Keratinocyte (primary cell): ENCODE measurements around the gene TRIP12. TPM values are rescaled to one million over a fixed set of nuclear protein-coding genes. Genes with fewer than 3 reads are reported as not detected.

ENCODE experiments used
- DNase-seq: peaks from one replicate; pipeline ENCODE4 v3.0.0-alpha.2; 2011; ENCODE audit warnings: low read depth, missing footprints, low spot score
- FAIRE-seq: peaks from 2 replicates; lab custom pipeline; 2011; peaks lifted over from hg19 to GRCh38; lab: Jason Lieb, UNC
- H2AFZ ChIP-seq: 2 replicates; pipeline ENCODE4 v1.6.0; 2012; ENCODE audit warnings: low read length, control low read depth, inconsistent platforms; ENCODE audit not compliant: control insufficient read depth
- H3K27ac ChIP-seq: 2 replicates; pipeline ENCODE4 v1.5.1; 2011; ENCODE audit warnings: low read length; ENCODE audit not compliant: control insufficient read depth, insufficient read depth
- H3K27me3 ChIP-seq: 3 replicates; pipeline ENCODE4 v1.6.0; 2011; ENCODE audit warnings: low read length; ENCODE audit not compliant: control insufficient read depth, insufficient read depth; ENCODE audit errors: extremely low read depth
- H3K36me3 ChIP-seq, 2 experiments: 2 replicates in 1 of 2; 3 replicates in 1 of 2; pipeline ENCODE4 v1.5.1; 2011; ENCODE audit warnings: low read length in 2 of 2, mild to moderate bottlenecking in 1 of 2; ENCODE audit not compliant: control insufficient read depth in 2 of 2, insufficient read depth in 2 of 2; ENCODE audit errors: extremely low read depth in 1 of 2
- H3K4me1 ChIP-seq: 3 replicates; pipeline ENCODE4 v1.5.1; 2011; ENCODE audit warnings: low read length; ENCODE audit not compliant: control insufficient read depth, insufficient read depth; ENCODE audit errors: extremely low read depth
- H3K4me2 ChIP-seq: 3 replicates; pipeline ENCODE4 v1.6.0; 2011; ENCODE audit warnings: low read depth, low read length; ENCODE audit not compliant: control insufficient read depth, insufficient read depth; ENCODE audit errors: extremely low read depth
- H3K4me3 ChIP-seq, 3 experiments: fragments of 200-600 bp in 1 of 3; sonication (generic) in 1 of 3; 2 replicates in 2 of 3; 3 replicates in 1 of 3; pipeline ENCODE4 v1.5.1; 2011 to 2016; ENCODE audit warnings: low read length in 3 of 3, mild to moderate bottlenecking in 3 of 3, control low read depth in 2 of 3, inconsistent platforms in 1 of 3, low read depth in 1 of 3, mixed read lengths in 1 of 3, mixed run types in 1 of 3, moderate library complexity in 1 of 3; ENCODE audit not compliant: control insufficient read depth in 2 of 3, insufficient read depth in 2 of 3; ENCODE audit errors: extremely low read depth in 1 of 3
- H3K79me2 ChIP-seq: 2 replicates; pipeline ENCODE4 v1.6.0; 2012; ENCODE audit warnings: low read length; ENCODE audit not compliant: control insufficient read depth, insufficient read depth
- H3K9ac ChIP-seq: 3 replicates; pipeline ENCODE4 v1.6.0; 2011; ENCODE audit warnings: low read length; ENCODE audit not compliant: control insufficient read depth, insufficient read depth; ENCODE audit errors: extremely low read depth
- H3K9me1 ChIP-seq: 3 replicates; pipeline ENCODE4 v1.6.0; 2011; ENCODE audit warnings: low read length; ENCODE audit not compliant: control insufficient read depth, insufficient read depth; ENCODE audit errors: extremely low read depth
- H3K9me3 ChIP-seq: 2 replicates; pipeline ENCODE4 v1.5.1; 2012; ENCODE audit warnings: low read depth, low read length; ENCODE audit not compliant: control insufficient read depth
- H4K20me1 ChIP-seq: 3 replicates; pipeline ENCODE4 v1.6.0; 2011; ENCODE audit warnings: low read length; ENCODE audit not compliant: control insufficient read depth, insufficient read depth; ENCODE audit errors: extremely low read depth
- EZH2 ChIP-seq: IDR thresholded peaks from one replicate; pipeline ENCODE4 v1.6.1; 2012; ENCODE audit warnings: inconsistent platforms, mild to moderate bottlenecking, low read length, moderate library complexity
- dilution Hi-C: fragments of 300-500 bp; cut with MboI; formaldehyde crosslinking; loops from one replicate; pipeline ENCODE4 v1.7.0; 2020; ENCODE audit warnings: low sequenced_read_pairs; ENCODE audit not compliant: extremely low pct_ligation_motif_present
- polyA plus RNA-seq, 5 experiments: library from polyadenylated mRNA; depleted of rRNA in 3 of 5; stranded (reverse) in 3 of 5; stranded (forward) in 1 of 5; unstranded in 1 of 5; fragments of >200 nt; gene quantifications; 1 replicate in 1 of 5; 2 replicates in 3 of 5; 3 replicates in 1 of 5; pipeline versions ENCODE4 v1.2.1 to v1.2.3, GENCODE V29; 2011 to 2012; ENCODE audit warnings: missing spikeins in 2 of 5, low read depth in 1 of 5, low replicate concordance in 1 of 5
- TF ChIP-seq, protein P1 (sequence below), 3 experiments: IDR thresholded peaks in 1 of 3; conservative IDR thresholded peaks in 1 of 3; optimal IDR thresholded peaks in 1 of 3; 2 replicates in 2 of 3; 3 replicates in 1 of 3; pipeline versions ENCODE3 to v1.5.1; 2011; ENCODE audit warnings: low read length in 3 of 3, mild to moderate bottlenecking in 3 of 3, moderate library complexity in 2 of 3, control low read depth in 1 of 3, inconsistent platforms in 1 of 3; ENCODE audit not compliant: insufficient read depth in 2 of 3; ENCODE audit errors: extremely low read depth in 1 of 3

TRIP12 gene
- polyA plus RNA-seq, 1 donor (not counting 4 experiments of a cell fraction or from before 2014, with no cell fraction given): 123 TPM

DNA sequence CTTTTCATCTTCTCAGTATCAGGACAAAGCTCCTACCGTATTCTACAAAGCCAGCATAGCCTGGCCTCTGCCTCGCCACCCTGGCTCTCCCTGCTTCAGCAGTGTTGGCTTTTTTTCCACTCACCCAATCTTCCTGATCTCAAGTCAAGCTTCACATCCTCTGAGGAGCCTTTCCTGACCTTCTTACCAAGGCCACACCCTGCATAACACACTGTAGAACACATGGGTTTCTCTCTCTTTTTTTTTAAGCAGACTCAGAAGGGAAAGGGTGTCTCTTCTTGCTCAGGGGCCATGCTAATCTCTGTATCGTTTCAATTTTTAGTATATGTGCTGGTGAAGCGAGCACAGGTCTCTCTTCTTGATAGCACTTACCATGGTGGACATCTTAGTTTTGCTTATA, 15.7 kb upstream of the TRIP12 start:
- dilution Hi-C loops: no loop called here
- Histone ChIP-seq H3K4me2 (no peak overlapping the region), H3K9me3 (no peaks in the 10 kb centered on the region), H2AFZ (no peak overlapping the region), H3K27me3 (no peaks in the 10 kb centered on the region), H4K20me1 (no peaks in the 10 kb centered on the region), H3K4me1 (no peaks in the 10 kb centered on the region), H3K4me3 (no peak overlapping the region), H3K9me1 (no peaks in the 10 kb centered on the region), H3K36me3 (no peaks in the 10 kb centered on the region), H3K79me2 (no peaks in the 10 kb centered on the region), H3K27ac (no peak overlapping the region), H3K9ac (no peak overlapping the region)
- no peak for TF ChIP-seq EZH2
- TF ChIP-seq, protein P1, sequence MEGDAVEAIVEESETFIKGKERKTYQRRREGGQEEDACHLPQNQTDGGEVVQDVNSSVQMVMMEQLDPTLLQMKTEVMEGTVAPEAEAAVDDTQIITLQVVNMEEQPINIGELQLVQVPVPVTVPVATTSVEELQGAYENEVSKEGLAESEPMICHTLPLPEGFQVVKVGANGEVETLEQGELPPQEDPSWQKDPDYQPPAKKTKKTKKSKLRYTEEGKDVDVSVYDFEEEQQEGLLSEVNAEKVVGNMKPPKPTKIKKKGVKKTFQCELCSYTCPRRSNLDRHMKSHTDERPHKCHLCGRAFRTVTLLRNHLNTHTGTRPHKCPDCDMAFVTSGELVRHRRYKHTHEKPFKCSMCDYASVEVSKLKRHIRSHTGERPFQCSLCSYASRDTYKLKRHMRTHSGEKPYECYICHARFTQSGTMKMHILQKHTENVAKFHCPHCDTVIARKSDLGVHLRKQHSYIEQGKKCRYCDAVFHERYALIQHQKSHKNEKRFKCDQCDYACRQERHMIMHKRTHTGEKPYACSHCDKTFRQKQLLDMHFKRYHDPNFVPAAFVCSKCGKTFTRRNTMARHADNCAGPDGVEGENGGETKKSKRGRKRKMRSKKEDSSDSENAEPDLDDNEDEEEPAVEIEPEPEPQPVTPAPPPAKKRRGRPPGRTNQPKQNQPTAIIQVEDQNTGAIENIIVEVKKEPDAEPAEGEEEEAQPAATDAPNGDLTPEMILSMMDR (optimal IDR thresholded peaks at IDR 0.05 in 1 of 3, IDR thresholded peaks at IDR 0.05 in 1 of 3, conservative IDR thresholded peaks at IDR 0.05 in 1 of 3; ENCODE audit: extremely low read depth in 1 of 3, insufficient read depth in 2 of 3, low read length in 3 of 3): no peak
- FAIRE-seq: no peak
- no peak for DNase-seq

DNA sequence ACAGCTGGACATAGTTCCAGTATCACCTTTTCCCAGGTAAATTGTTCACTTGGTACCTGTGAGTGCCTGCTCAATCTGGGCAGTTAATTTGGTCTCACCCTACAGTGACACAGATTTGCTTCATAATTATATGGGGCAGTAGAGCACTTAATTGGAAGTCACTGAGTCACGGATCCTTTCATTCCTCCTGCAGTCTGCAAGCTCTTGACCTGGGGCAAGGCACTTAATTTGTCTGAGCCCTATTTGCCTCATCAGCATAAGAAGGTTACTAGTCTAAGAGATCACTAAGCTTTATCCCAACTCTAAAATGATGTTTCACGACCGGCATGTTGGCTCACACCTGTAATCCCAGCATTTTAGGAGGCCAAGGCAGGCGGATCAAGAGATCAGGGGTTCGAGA, 9.4 kb upstream of the TRIP12 start:
- Histone ChIP-seq H3K9me1 (no peaks in the 10 kb centered on the region), H3K9ac (no peak overlapping the region), H4K20me1 (no peaks in the 10 kb centered on the region), H3K4me3 (no peak overlapping the region), H3K4me1 (no peaks in the 10 kb centered on the region), H3K36me3 (no peaks in the 10 kb centered on the region), H2AFZ (no peak overlapping the region), H3K79me2 (no peaks in the 10 kb centered on the region), H3K27ac (no peak overlapping the region), H3K27me3 (no peaks in the 10 kb centered on the region), H3K9me3 (no peaks in the 10 kb centered on the region), H3K4me2 (no peak overlapping the region)
- no peak for TF ChIP-seq EZH2
- TF ChIP-seq, protein P1 (optimal IDR thresholded peaks at IDR 0.05 in 1 of 3, IDR thresholded peaks at IDR 0.05 in 1 of 3, conservative IDR thresholded peaks at IDR 0.05 in 1 of 3; ENCODE audit: extremely low read depth in 1 of 3, insufficient read depth in 2 of 3, low read length in 3 of 3): no peak
- DNase-seq (no peak), FAIRE-seq (no peak)
- dilution Hi-C loops: no loop called here
